Adrenal gland (tissue), 5 donors: Measurements from ENCODE around the gene SCAMP1.

Experiments used
- CTCF ChIP-seq, 6 experiments: fragments of 450-650 bp in 4 of 6; fragments of 200-600 bp in 2 of 6; sonication (generic) in 1 of 6; IDR thresholded peaks; 1 replicate in 5 of 6; 2 replicates in 1 of 6; pipeline versions ENCODE4 v1.5.1 to v1.8.0; 2016 to 2021; ENCODE audit warnings: antibody characterized with exemption in 6 of 6, mild to moderate bottlenecking in 2 of 6, moderate library complexity in 1 of 6
- POLR2A ChIP-seq, 2 donors: fragments of 450-650 bp; IDR thresholded peaks; one replicate each; pipeline ENCODE4 v1.6.1; 2017; ENCODE audit warnings: antibody characterized with exemption in 2 of 2, mild to moderate bottlenecking in 2 of 2, moderate library complexity in 1 of 2
- donor health status: DM: no; HTN: no; CAD: no.

GRCh38 chr5:78373231-78373630, 12.8 kb downstream of the SCAMP1 start:
- TF ChIP-seq CTCF (IDR thresholded peaks at IDR 0.05) (no peak), POLR2A (IDR thresholded peaks at IDR 0.05) (no peak)
